Thyroid gland (tissue), 4 donors: ENCODE results near the gene MRPL21. TPM values are rescaled to one million over a fixed set of nuclear protein-coding genes. Genes with fewer than 3 reads are reported as not detected.

Source experiments
- DNase-seq, 2 donors: peaks; one replicate each; pipeline ENCODE4 v3.0.0-alpha.2; 2019
- H3K27ac ChIP-seq, 3 donors: fragments of 200-600 bp; sonication (generic); 1 replicate in 2 of 3; 2 replicates in 1 of 3; pipeline ENCODE4 v1.5.1; 2016 to 2019; ENCODE audit warnings: mild to moderate bottlenecking in 1 of 3, moderate library complexity in 1 of 3
- H3K27me3 ChIP-seq: fragments of 200-600 bp; sonication (generic); one replicate; pipeline ENCODE4 v1.5.1; 2019
- H3K36me3 ChIP-seq, 2 donors: fragments of 200-600 bp; sonication (generic); one replicate each; pipeline ENCODE4 v1.5.1; 2016 to 2019
- H3K4me1 ChIP-seq, 2 donors: fragments of 200-600 bp; sonication (generic); one replicate each; pipeline ENCODE4 v1.5.1; 2017 to 2019
- H3K4me3 ChIP-seq, 3 donors: fragments of 200-600 bp; sonication (generic); replicated peaks in 1 of 3; 1 replicate in 2 of 3; 2 replicates in 1 of 3; pipeline ENCODE4 v1.5.1; 2016; ENCODE audit warnings: mild to moderate bottlenecking in 1 of 3
- H3K9me3 ChIP-seq: fragments of 200-600 bp; sonication (generic); one replicate; pipeline ENCODE4 v1.5.1; 2017
- CTCF ChIP-seq, 6 experiments: fragments of 200-600 bp in 3 of 6; fragments of 450-650 bp in 3 of 6; sonication (generic) in 3 of 6; IDR thresholded peaks; one replicate each; pipeline ENCODE4 v1.5.1; 2016 to 2019; ENCODE audit warnings: antibody characterized with exemption in 6 of 6, mild to moderate bottlenecking in 2 of 6, inconsistent platforms in 1 of 6, moderate library complexity in 1 of 6
- POLR2A ChIP-seq, 2 donors: fragments of 450-650 bp; IDR thresholded peaks; one replicate each; pipeline ENCODE4 v1.6.1; 2017; ENCODE audit warnings: antibody characterized with exemption in 2 of 2, mild to moderate bottlenecking in 2 of 2, moderate library complexity in 1 of 2
- WGBS, 2 donors: methylation state at CpG; one replicate each; pipeline ENCODE4 v1.1.5; 2017; 5-methylcytosine and 5-hydroxymethylcytosine counted together
- intact Hi-C: fragments of 100-400 bp; cut with DNase I; formaldehyde crosslinking; loops from one replicate; pipeline ENCODE4 v1.15.1; 2023
- total RNA-seq, 4 donors: library from RNA; depleted of rRNA; stranded (reverse); fragments of >200 nt; gene quantifications; one replicate each; pipeline ENCODE4 v1.2.3, GENCODE V29; 2016

MRPL21 gene
- total RNA-seq, 4 donors from 2014 or later: 24.0 to 86.6 (median 65.6) TPM

GRCh38 chr11:68930991-68931855 is 27.6 kb upstream of the MRPL21 start:
- Histone ChIP-seq H3K27ac (no peak overlapping the region), H3K9me3 (no peaks in the 10 kb centered on the region), H3K27me3 (no peaks in the 10 kb centered on the region), H3K4me3 (no peak overlapping the region), H3K36me3 (peaks cover 43 to 48% of the 10 kb centered on the region in 2 donors), H3K4me1 (no peaks in the 10 kb centered on the region)
- no peak for DNase-seq
- WGBS, 2 donors: 97 to 100% methylated on average over 10 to 12 of the region's 21 CpGs
- intact Hi-C loops: no loop called here
- TF ChIP-seq CTCF (IDR thresholded peaks at IDR 0.05): no peak
- TF ChIP-seq POLR2A (IDR thresholded peaks at IDR 0.05): no peak

- no peaks in the 10 kb centered on the region for H3K27me3 ChIP-seq
- peaks cover 39 to 41% of the 10 kb centered on the region in 2 donors for H3K36me3 ChIP-seq
- TF ChIP-seq POLR2A (IDR thresholded peaks at IDR 0.05) (no peak), CTCF (IDR thresholded peaks at IDR 0.05) (no peak)
- no peaks in the 10 kb centered on the region for H3K4me1 ChIP-seq
- H3K27ac ChIP-seq: no peak overlapping the region
- H3K4me3 ChIP-seq: no peak overlapping the region
- WGBS, 2 donors: 95 to 97% methylated on average over 14 to 16 of the region's 20 CpGs
- no peaks in the 10 kb centered on the region for H3K9me3 ChIP-seq
- DNase-seq: no peak
- intact Hi-C loops: no loop called here
These were observed 26.3 kb upstream of the MRPL21 start for GRCh38 chr11:68929706-68930570.

- no peak for TF ChIP-seq POLR2A (IDR thresholded peaks at IDR 0.05)
- no peak for TF ChIP-seq CTCF (IDR thresholded peaks at IDR 0.05)
- no peak overlapping the region for H3K4me3 ChIP-seq
- no peaks in the 10 kb centered on the region for H3K4me1 ChIP-seq
- WGBS, 2 donors: 97 to 99% methylated on average over 11 to 20 of the region's 20 CpGs
- no peaks in the 10 kb centered on the region for H3K27me3 ChIP-seq
- peaks cover 36 to 44% of the 10 kb centered on the region in 2 donors for H3K36me3 ChIP-seq
- H3K9me3 ChIP-seq: no peaks in the 10 kb centered on the region
- no peak overlapping the region for H3K27ac ChIP-seq
- intact Hi-C loops: no loop called here
- no peak for DNase-seq
These were observed 25.5 kb upstream of the MRPL21 start for GRCh38 chr11:68929135-68929534.

GRCh38 chr11:68928136-68928880 is 24.7 kb upstream of the MRPL21 start:
- TF ChIP-seq CTCF (IDR thresholded peaks at IDR 0.05): no peak
- no peak for TF ChIP-seq POLR2A (IDR thresholded peaks at IDR 0.05)
- H3K4me1 ChIP-seq: no peaks in the 10 kb centered on the region
- H3K4me3 ChIP-seq: no peak overlapping the region
- no peak for DNase-seq
- intact Hi-C loops: no loop called here
- no peaks in the 10 kb centered on the region for H3K9me3 ChIP-seq
- H3K27ac ChIP-seq: no peak overlapping the region
- H3K27me3 ChIP-seq: no peaks in the 10 kb centered on the region
- peaks cover 30 to 51% of the 10 kb centered on the region in 2 donors for H3K36me3 ChIP-seq
- 81 to 92% methylated on average over 6 of the region's 6 CpGs for WGBS, 2 donors
